Measurements from ENCODE around the gene CPEB3. TPM values are rescaled to one million over a fixed set of nuclear protein-coding genes. Genes with fewer than 3 reads are reported as not detected.

The CPEB3 gene
- total and polyA plus RNA-seq, 8 donors, result 1.3 to 11.2 (median 3.6) TPM

DNA sequence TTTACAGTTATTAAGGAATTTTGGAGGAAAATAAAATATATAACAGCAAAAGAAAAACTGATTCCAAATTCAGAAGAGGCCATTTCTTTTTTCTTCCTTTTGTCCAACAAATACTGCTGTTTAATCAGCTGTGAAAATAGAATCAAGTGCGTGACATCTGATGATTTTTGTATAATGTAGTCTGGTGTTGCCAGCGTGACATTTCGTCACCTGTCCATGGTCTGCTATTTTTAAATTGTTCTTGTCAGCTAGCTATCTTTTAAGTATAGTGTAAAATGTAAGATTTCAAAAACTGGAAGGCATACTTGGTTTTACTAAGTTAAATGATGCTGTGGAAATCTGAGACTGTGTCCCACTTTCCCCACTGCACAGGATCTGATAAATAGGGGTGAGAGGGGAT, 105.9 kb downstream of the CPEB3 start:
- DNase-seq, result no peak
- TF ChIP-seq POLR2A (IDR thresholded peaks at IDR 0.05) (no peak), POLR2AphosphoS5 (IDR thresholded peaks at IDR 0.05) (no peak), EP300 (IDR thresholded peaks at IDR 0.05) (no peak)
- TF ChIP-seq, protein P1, sequence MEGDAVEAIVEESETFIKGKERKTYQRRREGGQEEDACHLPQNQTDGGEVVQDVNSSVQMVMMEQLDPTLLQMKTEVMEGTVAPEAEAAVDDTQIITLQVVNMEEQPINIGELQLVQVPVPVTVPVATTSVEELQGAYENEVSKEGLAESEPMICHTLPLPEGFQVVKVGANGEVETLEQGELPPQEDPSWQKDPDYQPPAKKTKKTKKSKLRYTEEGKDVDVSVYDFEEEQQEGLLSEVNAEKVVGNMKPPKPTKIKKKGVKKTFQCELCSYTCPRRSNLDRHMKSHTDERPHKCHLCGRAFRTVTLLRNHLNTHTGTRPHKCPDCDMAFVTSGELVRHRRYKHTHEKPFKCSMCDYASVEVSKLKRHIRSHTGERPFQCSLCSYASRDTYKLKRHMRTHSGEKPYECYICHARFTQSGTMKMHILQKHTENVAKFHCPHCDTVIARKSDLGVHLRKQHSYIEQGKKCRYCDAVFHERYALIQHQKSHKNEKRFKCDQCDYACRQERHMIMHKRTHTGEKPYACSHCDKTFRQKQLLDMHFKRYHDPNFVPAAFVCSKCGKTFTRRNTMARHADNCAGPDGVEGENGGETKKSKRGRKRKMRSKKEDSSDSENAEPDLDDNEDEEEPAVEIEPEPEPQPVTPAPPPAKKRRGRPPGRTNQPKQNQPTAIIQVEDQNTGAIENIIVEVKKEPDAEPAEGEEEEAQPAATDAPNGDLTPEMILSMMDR (IDR thresholded peaks at IDR 0.05), result no peak
- 90 to 96% (median 94%) methylated on average over 3 of the region's 3 CpGs for WGBS, 5 donors
- H3K9me3 ChIP-seq, result no peaks in the 10 kb centered on the region
- no peaks in the 10 kb centered on the region for H3K27me3 ChIP-seq
- H3K27ac ChIP-seq, result no peak overlapping the region
- H3K4me3 ChIP-seq, result no peak overlapping the region
- H3K4me1 ChIP-seq, result peaks cover 0 to 8% (median 0%) of the 10 kb centered on the region in 4 donors
- peaks cover 0 to 15% (median 10%) of the 10 kb centered on the region in 4 donors for H3K36me3 ChIP-seq
- intact Hi-C loops (cut with DNase I; ENCODE audit: low total_unique reads), result no loop called here

GRCh38 chr10:92183199-92183598, 107.7 kb downstream of the CPEB3 start:
- intact Hi-C loops (cut with DNase I; ENCODE audit: low total_unique reads), result no loop called here
- H3K9me3 ChIP-seq, result no peaks in the 10 kb centered on the region
- peaks cover 0 to 8% (median 0%) of the 10 kb centered on the region in 4 donors for H3K4me1 ChIP-seq
- H3K27me3 ChIP-seq, result no peaks in the 10 kb centered on the region
- H3K4me3 ChIP-seq, result no peak overlapping the region
- 91 to 97% (median 93%) methylated on average over 4 of the region's 4 CpGs for WGBS, 5 donors
- H3K36me3 ChIP-seq, result peaks cover 0 to 13% (median 11%) of the 10 kb centered on the region in 4 donors
- no peak for DNase-seq
- TF ChIP-seq POLR2A (IDR thresholded peaks at IDR 0.05) (no peak), EP300 (IDR thresholded peaks at IDR 0.05) (no peak), POLR2AphosphoS5 (IDR thresholded peaks at IDR 0.05) (no peak)
- TF ChIP-seq, protein P1 (IDR thresholded peaks at IDR 0.05), result no peak
- H3K27ac ChIP-seq, result no peak overlapping the region

- H3K36me3 ChIP-seq, result peaks cover 0 to 14% (median 8%) of the 10 kb centered on the region in 4 donors
- 33 to 52% (median 42%) methylated on average over 2 of the region's 2 CpGs for whole genome bisulfite sequencing, 5 donors
These were observed 109.3 kb downstream of the CPEB3 start for GRCh38 chr10:92181575-92181974.

GRCh38 chr10:92180399-92180798, 110.5 kb downstream of the CPEB3 start:
- intact Hi-C loops (cut with DNase I; ENCODE audit: low total_unique reads), result no loop called here
- 55 to 86% (median 77%) methylated on average over 1 of the region's 1 CpG for WGBS, 5 donors
- Histone ChIP-seq H3K36me3 (peaks cover 0 to 14% (median 12%) of the 10 kb centered on the region in 4 donors), H3K27me3 (no peaks in the 10 kb centered on the region), H3K9me3 (no peaks in the 10 kb centered on the region), H3K4me3 (no peak overlapping the region), H3K4me1 (peaks cover 0 to 8% (median 0%) of the 10 kb centered on the region in 4 donors), H3K27ac (no peak overlapping the region)
- no peak for DNase-seq
- TF ChIP-seq, protein P1 (IDR thresholded peaks at IDR 0.05), result no peak
- TF ChIP-seq POLR2A (IDR thresholded peaks at IDR 0.05), result no peak
- TF ChIP-seq EP300 (IDR thresholded peaks at IDR 0.05), result no peak
- no peak for TF ChIP-seq POLR2AphosphoS5 (IDR thresholded peaks at IDR 0.05)

More at GRCh38 chr10:92181575-92181974, 109.3 kb downstream of the CPEB3 start:
- intact Hi-C loops (cut with DNase I; ENCODE audit: low total_unique reads), result no loop called here
- Histone ChIP-seq H3K9me3 (no peaks in the 10 kb centered on the region), H3K4me1 (peaks cover 0 to 8% (median 0%) of the 10 kb centered on the region in 4 donors), H3K4me3 (no peak overlapping the region), H3K27me3 (no peaks in the 10 kb centered on the region), H3K27ac (no peak overlapping the region)
- TF ChIP-seq POLR2A (IDR thresholded peaks at IDR 0.05) (no peak), POLR2AphosphoS5 (IDR thresholded peaks at IDR 0.05) (no peak), EP300 (IDR thresholded peaks at IDR 0.05) (no peak)
- TF ChIP-seq, protein P1 (IDR thresholded peaks at IDR 0.05), result no peak
- peak in 1 of 2 donors; percentile 27 for DNase-seq

All from stomach (tissue), 9 donors.